IMR-90 (cell line): ENCODE data around the gene PRKD3. TPM values are rescaled to one million over a fixed set of nuclear protein-coding genes. Genes with fewer than 3 reads are reported as not detected.

Experiments used
- ATAC-seq: fragments of 200-7000 bp; cut with Tn5 transposase; 2 replicates; pipeline ENCODE4 v1.9.1; 2020; ENCODE audit warnings: low read depth, mild to moderate bottlenecking, moderate library complexity
- BruUV-seq: library from RNA; stranded (reverse); fragments of 400-500 nt; replicated peaks from 2 replicates; lab custom pipeline; 2021; lab: Mats Ljungman, UMichigan
- CTCF ChIA-PET: fragments of 300-600 bp; formaldehyde crosslinking; extraction: SDS; loops from one replicate; lab custom pipeline; 2021; ENCODE audit warnings: antibody characterized with exemption; lab: Yijun Ruan, JAX
- POLR2A ChIA-PET: fragments of 300-600 bp; sonication (Branson Sonifier 250); formaldehyde crosslinking; loops from one replicate; lab custom pipeline; 2022; ENCODE audit warnings: antibody characterized with exemption; ENCODE audit not compliant: unreplicated experiment; lab: Charles Lee
- DNase-seq: peaks from one replicate; pipeline ENCODE4 v3.0.0; 2013
- H2AFZ ChIP-seq: replicated peaks from 2 replicates; pipeline ENCODE3; 2013; ENCODE audit warnings: low read length, mild to moderate bottlenecking; ENCODE audit not compliant: poor library complexity
- H2AK5ac ChIP-seq: 2 replicates; pipeline ENCODE4 v1.6.1; 2013; ENCODE audit warnings: low read depth, low read length, inconsistent platforms
- H2AK9ac ChIP-seq: replicated peaks from 2 replicates; pipeline ENCODE3; 2013; ENCODE audit warnings: mild to moderate bottlenecking, low read depth, low read length, moderate library complexity; ENCODE audit not compliant: poor library complexity
- H2BK120ac ChIP-seq: 2 replicates; pipeline ENCODE4 v1.6.1; 2013; ENCODE audit warnings: low read depth, low read length, inconsistent platforms
- H2BK15ac ChIP-seq: 3 replicates; pipeline ENCODE4 v1.6.1; 2013; ENCODE audit warnings: low read depth, low read length, inconsistent platforms
- H2BK20ac ChIP-seq: 2 replicates; pipeline ENCODE4 v1.6.1; 2013; ENCODE audit warnings: low read depth, mild to moderate bottlenecking, inconsistent platforms, low read length, moderate library complexity
- H2BK5ac ChIP-seq: 2 replicates; pipeline ENCODE4 v1.6.1; 2013; ENCODE audit warnings: mild to moderate bottlenecking, low read depth, low read length, inconsistent platforms; ENCODE audit not compliant: poor library complexity, severe bottlenecking
- H3K14ac ChIP-seq: replicated peaks from 2 replicates; pipeline ENCODE4 v1.6.1; 2013; ENCODE audit warnings: low read depth, low read length, inconsistent platforms
- H3K18ac ChIP-seq: 2 replicates; pipeline ENCODE4 v1.6.1; 2013; ENCODE audit warnings: low read depth, low read length, control low read depth
- H3K23ac ChIP-seq: 2 replicates; pipeline ENCODE4 v1.6.1; 2013; ENCODE audit warnings: low read depth, low read length, inconsistent platforms
- H3K27ac ChIP-seq: 2 replicates; pipeline ENCODE4 v1.5.1; 2013; ENCODE audit warnings: mild to moderate bottlenecking, control low read depth, low read length; ENCODE audit not compliant: insufficient read depth
- H3K27me3 ChIP-seq: 2 replicates; pipeline ENCODE4 v1.6.1; 2013; ENCODE audit warnings: low read length; ENCODE audit not compliant: control insufficient read depth, insufficient read depth
- H3K36me3 ChIP-seq: 2 replicates; pipeline ENCODE4 v1.6.1; 2013; ENCODE audit warnings: low read length, mixed read lengths; ENCODE audit not compliant: control insufficient read depth, insufficient read depth
- H3K4ac ChIP-seq: 2 replicates; pipeline ENCODE4 v1.6.1; 2013; ENCODE audit warnings: low read depth, low read length, inconsistent platforms
- H3K4me1 ChIP-seq: 2 replicates; pipeline ENCODE4 v1.6.1; 2013; ENCODE audit warnings: low read length, mixed read lengths; ENCODE audit not compliant: control insufficient read depth, insufficient read depth
- H3K4me2 ChIP-seq: 2 replicates; pipeline ENCODE4 v1.6.1; 2013; ENCODE audit warnings: low read depth, mild to moderate bottlenecking, control low read depth, low read length, moderate library complexity
- H3K4me3 ChIP-seq: 2 replicates; pipeline ENCODE4 v1.5.1; 2013; ENCODE audit warnings: low read depth, mild to moderate bottlenecking, control low read depth, low read length, moderate library complexity; ENCODE audit not compliant: insufficient read depth
- H3K56ac ChIP-seq: 2 replicates; pipeline ENCODE4 v1.6.1; 2013; ENCODE audit warnings: low read length, inconsistent platforms; ENCODE audit not compliant: insufficient read depth; ENCODE audit errors: extremely low read depth
- H3K79me1 ChIP-seq, 2 experiments: 2 replicates each; pipeline ENCODE4 v1.6.1; 2013; ENCODE audit warnings: low read length in 2 of 2, inconsistent platforms in 1 of 2, low read depth in 1 of 2
- H3K9ac ChIP-seq: 2 replicates; pipeline ENCODE4 v1.6.1; 2013; ENCODE audit warnings: low read depth, low read length, control low read depth
- H3K9me1 ChIP-seq: 2 replicates; pipeline ENCODE4 v1.6.1; 2013; ENCODE audit warnings: low read length, inconsistent platforms; ENCODE audit not compliant: insufficient read depth
- H3K9me3 ChIP-seq: 2 replicates; pipeline ENCODE4 v1.6.1; 2013; ENCODE audit warnings: low read length; ENCODE audit not compliant: control insufficient read depth, insufficient read depth
- H4K20me1 ChIP-seq: 2 replicates; pipeline ENCODE4 v1.6.1; 2013; ENCODE audit warnings: low read length, inconsistent platforms; ENCODE audit not compliant: insufficient read depth
- H4K5ac ChIP-seq: 2 replicates; pipeline ENCODE4 v1.6.1; 2013; ENCODE audit warnings: mild to moderate bottlenecking, low read depth, low read length, control low read depth
- H4K8ac ChIP-seq, 2 experiments: 2 replicates each; pipeline ENCODE4 v1.6.1; 2013; ENCODE audit warnings: low read depth in 2 of 2, low read length in 2 of 2, control low read depth in 1 of 2, inconsistent platforms in 1 of 2
- H4K91ac ChIP-seq: 2 replicates; pipeline ENCODE4 v1.6.1; 2013; ENCODE audit warnings: low read depth, low read length, inconsistent platforms; ENCODE audit not compliant: insufficient read depth
- CEBPB ChIP-seq: IDR thresholded peaks from 2 replicates; pipeline ENCODE4 v1.6.1; 2012; ENCODE audit warnings: low read depth, low read length, improper control_type of control experiment
- FOS ChIP-seq: fragments of 150-350 bp; IDR thresholded peaks from 2 replicates; pipeline ENCODE4 v1.6.1; 2016; ENCODE audit warnings: low read depth, low read length
- WGBS, 2 experiments: methylation state at CpG; one replicate each; pipeline versions ENCODE4 v1.1.5 to v1.1.7; 2013; ENCODE audit warnings: missing lambda C conversion rate in 2 of 2; ENCODE audit not compliant: insufficient read length in 1 of 2; ENCODE audit errors: extremely low coverage in 2 of 2; 5-methylcytosine and 5-hydroxymethylcytosine counted together
- dilution Hi-C: fragments of 300-500 bp; cut with HindIII; formaldehyde crosslinking; loops from one replicate; pipeline ENCODE4 v1.14.3; 2018; ENCODE audit warnings: low sequenced_read_pairs; ENCODE audit not compliant: unreplicated experiment
- in situ Hi-C: fragments of 300-500 bp; cut with MboI; formaldehyde crosslinking; loops from 3 replicates; pipeline ENCODE4 v1.14.3; 2019; ENCODE audit warnings: low sequenced_read_pairs, inconsistent platforms, mixed read lengths
- intact Hi-C: fragments of 100-400 bp; cut with micrococcal nuclease; formaldehyde crosslinking; loops from 2 replicates; pipeline ENCODE4 v1.10.0; 2022
- polyA plus RNA-seq, 3 experiments: library from polyadenylated mRNA; depleted of rRNA; stranded (reverse); fragments of >200 nt; gene quantifications; 2 replicates each; pipeline ENCODE4 v1.2.3, GENCODE V29; 2012; ENCODE audit warnings: low replicate concordance in 1 of 3
- total RNA-seq: library from RNA; depleted of rRNA; stranded (reverse); fragments of >200 nt; gene quantifications from 2 replicates; pipeline ENCODE4 v1.2.3, GENCODE V29; 2012

The PRKD3 gene
- total and polyA plus RNA-seq, 2 of the 4 experiments (the other 2 are of a cell fraction), result 15.8 to 46.4 TPM

DNA sequence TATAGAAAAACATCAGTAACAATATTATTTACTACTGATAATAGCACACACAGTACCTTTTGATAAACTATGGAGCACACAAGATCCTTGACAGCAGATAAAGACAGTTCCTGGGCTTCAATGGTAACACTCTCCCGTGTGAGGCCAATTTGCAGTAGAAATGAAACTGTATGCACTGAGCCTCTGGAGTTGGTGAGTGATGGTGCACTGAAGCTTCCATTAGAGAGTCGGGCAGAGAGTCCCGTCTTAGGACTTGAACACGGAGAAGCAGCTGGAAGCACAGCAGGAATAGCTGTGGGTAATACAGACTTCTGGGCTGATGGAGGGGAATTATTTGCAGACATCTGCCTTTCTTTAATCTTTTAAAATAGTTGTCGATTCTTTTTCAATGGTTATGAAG is 8.5 kb downstream of the PRKD3 start:
- Histone ChIP-seq H2AK5ac (no peak overlapping the region), H3K9me3 (no peaks in the 10 kb centered on the region), H3K4me3 (no peak overlapping the region), H3K4me1 (peaks cover 7% of the 10 kb centered on the region), H4K20me1 (peaks cover under 1% of the 10 kb centered on the region; the same call in 1 of the 2 replicates), H3K4me2 (no peak overlapping the region), H4K8ac (no peak overlapping the region), H3K79me1 (peaks cover 27 to 58% of the 10 kb centered on the region in 2 experiments), H2BK5ac (no peak overlapping the region), H3K14ac (no peak overlapping the region; the same call in 1 of the 2 replicates), H3K27me3 (no peaks in the 10 kb centered on the region), H3K56ac (no peak overlapping the region), H2BK20ac (no peak overlapping the region), H3K18ac (no peak overlapping the region), H2BK120ac (no peak overlapping the region), H4K91ac (no peak overlapping the region), H2BK15ac (no peak overlapping the region), H3K27ac (no peak overlapping the region), H3K4ac (no peak overlapping the region), H3K36me3 (peaks cover 2% of the 10 kb centered on the region), H3K23ac (no peak overlapping the region), H4K5ac (no peak overlapping the region), H2AFZ (no peak overlapping the region), H2AK9ac (no peak overlapping the region), H3K9ac (no peak overlapping the region), H3K9me1 (0 out of 2 replicates have a peak, but pooled peaks cover 3% of the 10 kb centered on the region)
- no peak for TF ChIP-seq CEBPB
- no peak for TF ChIP-seq FOS
- in situ Hi-C loops, result no loop called here
- POLR2A ChIA-PET, result no interaction called here
- BruUV-seq, result no TSS peak
- no peak for DNase-seq
- dilution Hi-C loops, result no loop called here
- WGBS, 2 experiments, result 96% methylated on average over 4 of the region's 5 CpGs; no CpG with 5 or more reads in 1 of the 2 experiments
- CTCF ChIA-PET, result no interaction called here
- no peak for ATAC-seq
- intact Hi-C loops, result no loop called here
